GM21786 (cell line): ENCODE results near the gene WIPF1.

Experiments used
- ATAC-seq: cut with Tn5 transposase; IDR thresholded peaks from one replicate; pipeline ENCODE4 v1.9.1; 2021; ENCODE audit not compliant: unreplicated experiment

WIPF1 gene

GRCh38 chr2:174623106-174623637 lies 25.6 kb upstream of the WIPF1 start:
- peak; percentile 26 for ATAC-seq

GRCh38 chr2:174621323-174621722 lies 23.7 kb upstream of the WIPF1 start:
- ATAC-seq = no peak

- ATAC-seq = no peak
Measured at GRCh38 chr2:174618179-174618578, 20.6 kb upstream of the WIPF1 start.

- ATAC-seq = no peak
Measured at GRCh38 chr2:174617718-174618117, 20.1 kb upstream of the WIPF1 start.

- ATAC-seq = no peak
Measured at GRCh38 chr2:174617120-174617519, 19.5 kb upstream of the WIPF1 start.

- peak; percentile 46 for ATAC-seq
Measured at GRCh38 chr2:174615871-174616436, 18.4 kb upstream of the WIPF1 start.

- ATAC-seq = no peak
Measured at GRCh38 chr2:174614261-174614660, 16.7 kb upstream of the WIPF1 start.

GRCh38 chr2:174613531-174613930 lies 15.9 kb upstream of the WIPF1 start:
- ATAC-seq = no peak

- no peak for ATAC-seq
Measured at GRCh38 chr2:174612970-174613369, 15.4 kb upstream of the WIPF1 start.

- ATAC-seq = no peak
Measured at GRCh38 chr2:174611854-174612253, 14.2 kb upstream of the WIPF1 start.

GRCh38 chr2:174611006-174611405 lies 13.4 kb upstream of the WIPF1 start:
- no peak for ATAC-seq

- peak; percentile 19 for ATAC-seq
Measured at GRCh38 chr2:174610243-174610995, 12.8 kb upstream of the WIPF1 start.

GRCh38 chr2:174609261-174609660 lies 11.7 kb upstream of the WIPF1 start:
- no peak for ATAC-seq

- ATAC-seq = peak; percentile 50
Measured at GRCh38 chr2:174608866-174609214, 11.2 kb upstream of the WIPF1 start.

- ATAC-seq = peak; percentile 71
Measured at GRCh38 chr2:174607989-174608865, 10.6 kb upstream of the WIPF1 start.

- no peak for ATAC-seq
Measured at GRCh38 chr2:174607584-174607983, 10.0 kb upstream of the WIPF1 start.

GRCh38 chr2:174606336-174606735 lies 8.7 kb upstream of the WIPF1 start:
- no peak for ATAC-seq

- ATAC-seq = no peak
Measured at GRCh38 chr2:174605687-174606086, 8.1 kb upstream of the WIPF1 start.

GRCh38 chr2:174603280-174603679 lies 5.7 kb upstream of the WIPF1 start:
- ATAC-seq = peak; percentile 42

- ATAC-seq = no peak
Measured at GRCh38 chr2:174602745-174603144, 5.1 kb upstream of the WIPF1 start.

- peak; percentile 35 for ATAC-seq
Measured at GRCh38 chr2:174600349-174600748, 2.7 kb upstream of the WIPF1 start.
